Type B pancreatic cell (in vitro differentiated cells): ENCODE data around the gene ERC1. TPM values are rescaled to one million over a fixed set of nuclear protein-coding genes. Genes with fewer than 3 reads are reported as not detected.

Experiments used
- DNase-seq: peaks from one replicate; pipeline ENCODE4 v3.0.0; 2021; ENCODE audit warnings: mixed read lengths; ENCODE audit not compliant: unreplicated experiment; ENCODE audit errors: extremely low spot score
- H3K27ac Mint-ChIP-seq: 2 replicates; pipeline ENCODE4 v1.8.0; 2021; ENCODE audit warnings: mild to moderate bottlenecking, mixed read lengths
- H3K27me3 Mint-ChIP-seq: 2 replicates; pipeline ENCODE4 v1.8.0; 2021; ENCODE audit warnings: mixed read lengths
- H3K36me3 Mint-ChIP-seq: 2 replicates; pipeline ENCODE4 v1.8.0; 2021; ENCODE audit warnings: mixed read lengths
- H3K4me1 Mint-ChIP-seq: one replicate; pipeline ENCODE4 v1.8.0; 2021; ENCODE audit warnings: mixed read lengths; ENCODE audit not compliant: unreplicated experiment
- H3K4me3 Mint-ChIP-seq: 2 replicates; pipeline ENCODE4 v1.8.0; 2021; ENCODE audit warnings: mild to moderate bottlenecking, mixed read lengths
- H3K9me3 Mint-ChIP-seq: 2 replicates; pipeline ENCODE4 v1.8.0; 2021; ENCODE audit warnings: mixed read lengths
- CTCF ChIP-seq: fragments of 200-600 bp; sonication (generic); conservative IDR thresholded peaks from 2 replicates; pipeline ENCODE4 v1.5.0; 2021; ENCODE audit warnings: antibody characterized with exemption, mild to moderate bottlenecking
- total RNA-seq: library from RNA; stranded (reverse); gene quantifications from 2 replicates; pipeline ENCODE4 v1.2.1, GENCODE V29; 2021; ENCODE audit warnings: low replicate concordance

The ERC1 gene
- total RNA-seq, 1 donor from 2014 or later = 62.8 TPM

DNA sequence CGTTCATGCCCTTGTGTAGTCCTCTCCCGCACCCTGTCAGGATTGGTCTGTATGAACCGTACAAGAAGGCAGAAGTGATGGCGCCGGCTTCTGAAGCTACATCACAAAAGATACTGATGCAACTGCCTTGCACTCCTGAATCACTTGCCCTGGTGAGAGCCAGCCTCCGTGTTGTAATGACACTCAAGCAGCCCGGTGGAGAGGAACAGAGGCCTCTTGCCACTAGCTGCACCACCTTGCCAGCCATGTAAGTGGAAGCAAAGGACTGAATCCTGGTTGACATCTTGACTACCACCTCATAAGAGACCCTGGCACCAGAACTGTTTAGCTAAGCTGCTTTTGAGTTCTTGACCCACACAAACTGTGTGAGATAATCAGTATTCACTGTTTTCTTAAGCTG is 266.0 kb downstream of the ERC1 start:
- Mint-ChIP-seq H3K4me3 (no peak overlapping the region), H3K4me1 (peaks cover 5% of the 10 kb centered on the region), H3K9me3 (no peaks in the 10 kb centered on the region), H3K27me3 (no peaks in the 10 kb centered on the region), H3K27ac (no peak overlapping the region), H3K36me3 (peaks cover 19% of the 10 kb centered on the region)
- TF ChIP-seq CTCF = no peak
- DNase-seq = no peak

- Mint-ChIP-seq H3K9me3 (no peaks in the 10 kb centered on the region), H3K4me1 (no peaks in the 10 kb centered on the region), H3K4me3 (no peak overlapping the region), H3K27me3 (no peaks in the 10 kb centered on the region), H3K27ac (no peak overlapping the region), H3K36me3 (peaks cover 44% of the 10 kb centered on the region)
- no peak for TF ChIP-seq CTCF
- DNase-seq = no peak
Observed at GRCh38 chr12:1262011-1262410, 271.0 kb downstream of the ERC1 start.

DNA sequence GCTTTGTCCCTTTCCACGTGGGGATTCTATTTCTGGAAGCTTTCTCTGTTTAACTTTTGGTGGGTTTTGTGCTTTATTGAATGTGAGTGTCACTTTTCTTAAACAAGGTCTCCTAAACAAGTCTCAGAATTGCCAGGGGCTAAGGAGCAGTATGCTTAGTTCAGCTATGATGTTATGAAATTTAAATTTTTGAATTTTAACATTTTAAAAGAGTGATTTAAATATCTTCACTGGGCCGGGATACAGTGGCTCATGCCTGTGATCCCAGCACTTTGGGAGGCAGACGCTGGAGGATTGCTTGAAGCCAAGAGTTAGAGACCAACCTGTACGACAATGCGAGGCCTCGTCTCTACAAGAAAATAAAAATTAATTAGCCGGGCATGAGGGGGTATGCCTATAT is 276.2 kb downstream of the ERC1 start:
- H3K4me3 Mint-ChIP-seq = no peak overlapping the region
- no peaks in the 10 kb centered on the region for H3K4me1 Mint-ChIP-seq
- no peak for TF ChIP-seq CTCF
- no peaks in the 10 kb centered on the region for H3K9me3 Mint-ChIP-seq
- no peak for DNase-seq
- peaks cover 54% of the 10 kb centered on the region for H3K36me3 Mint-ChIP-seq
- no peak overlapping the region for H3K27ac Mint-ChIP-seq
- no peaks in the 10 kb centered on the region for H3K27me3 Mint-ChIP-seq

DNA sequence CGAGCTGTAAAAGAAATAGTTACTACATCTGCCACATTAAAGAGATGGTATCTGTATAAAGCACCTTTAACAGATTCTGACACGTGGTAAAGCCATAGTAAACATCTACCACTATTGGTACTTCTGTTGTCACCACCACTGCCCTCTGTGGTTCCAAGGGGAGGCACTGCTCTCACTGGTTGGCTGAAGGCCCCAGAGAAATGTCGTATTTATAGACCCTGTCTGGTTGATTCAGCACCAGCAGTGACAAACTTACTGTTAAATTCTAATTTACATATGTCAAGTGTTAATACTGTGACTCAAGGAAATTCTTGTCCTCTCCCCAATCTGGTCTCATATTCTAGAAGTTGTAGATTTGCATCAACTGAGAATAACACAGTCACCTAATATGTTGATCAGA is 281.1 kb downstream of the ERC1 start:
- H3K9me3 Mint-ChIP-seq = peaks cover 4% of the 10 kb centered on the region
- H3K27me3 Mint-ChIP-seq = no peaks in the 10 kb centered on the region
- H3K36me3 Mint-ChIP-seq = peaks cover 40% of the 10 kb centered on the region
- H3K4me1 Mint-ChIP-seq = no peaks in the 10 kb centered on the region
- no peak overlapping the region for H3K4me3 Mint-ChIP-seq
- H3K27ac Mint-ChIP-seq = no peak overlapping the region
- TF ChIP-seq CTCF = no peak
- DNase-seq = no peak

DNA sequence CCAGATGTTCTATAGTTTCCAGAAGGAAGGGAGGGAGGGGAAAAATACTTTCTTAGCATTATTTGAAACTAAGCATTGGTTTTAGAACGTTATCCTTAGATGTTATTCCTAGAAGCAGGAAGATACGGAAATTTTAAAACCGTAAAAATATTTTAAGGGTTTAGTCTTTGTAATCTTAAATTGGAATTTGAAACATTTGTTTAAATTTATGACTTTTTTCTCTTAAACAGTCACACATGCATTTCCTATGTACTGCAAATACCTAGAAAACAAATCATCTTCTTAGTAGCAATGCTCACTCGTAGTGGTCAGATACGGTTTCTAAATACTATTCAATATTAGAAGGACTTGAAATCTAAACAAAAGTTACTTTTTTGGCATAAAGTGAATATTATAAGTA is 282.0 kb downstream of the ERC1 start:
- peaks cover 3% of the 10 kb centered on the region for H3K4me1 Mint-ChIP-seq
- no peak for TF ChIP-seq CTCF
- H3K4me3 Mint-ChIP-seq = no peak overlapping the region
- no peak for DNase-seq
- peaks cover 4% of the 10 kb centered on the region for H3K9me3 Mint-ChIP-seq
- no peaks in the 10 kb centered on the region for H3K27me3 Mint-ChIP-seq
- no peak overlapping the region for H3K27ac Mint-ChIP-seq
- H3K36me3 Mint-ChIP-seq = peaks cover 43% of the 10 kb centered on the region

DNA sequence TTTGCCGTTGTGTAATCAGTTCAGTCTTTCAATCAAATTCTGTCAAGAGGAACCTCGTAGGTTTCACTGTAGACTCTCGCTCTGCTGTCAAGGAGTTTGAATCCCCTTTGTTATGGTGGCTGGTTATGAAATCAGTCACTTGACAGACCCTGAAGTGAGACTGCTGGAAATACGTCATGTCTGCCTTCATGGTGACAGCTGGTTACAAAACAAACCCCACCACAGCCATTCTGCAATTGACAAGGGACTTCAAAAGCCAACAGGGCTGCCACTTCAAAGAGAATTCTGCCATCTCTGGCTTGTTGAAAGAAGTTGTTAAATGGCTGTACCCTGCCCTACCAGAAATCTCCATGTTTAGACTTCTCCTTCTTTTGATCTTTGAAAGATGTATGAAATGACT is 286.9 kb downstream of the ERC1 start:
- no peak for TF ChIP-seq CTCF
- H3K4me1 Mint-ChIP-seq = peaks cover 11% of the 10 kb centered on the region
- H3K27ac Mint-ChIP-seq = peak overlapping the region; percentile 73
- H3K9me3 Mint-ChIP-seq = peaks cover 4% of the 10 kb centered on the region
- no peak for DNase-seq
- no peaks in the 10 kb centered on the region for H3K27me3 Mint-ChIP-seq
- H3K4me3 Mint-ChIP-seq = peak overlapping the region; percentile 4
- H3K36me3 Mint-ChIP-seq = peaks cover 29% of the 10 kb centered on the region
